HL-60 (cell line): ENCODE results near the gene GLRA3.

Source experiments
- DNase-seq, 2 experiments: peaks; one replicate each; pipeline ENCODE4 v3.0.0-alpha.2; 2010 to 2020; ENCODE audit warnings: low read depth in 1 of 2, low spot score in 1 of 2
- H3K27ac ChIP-seq: fragments of 250-450 bp; sonication (Bioruptor Pico); replicated peaks from 2 replicates; pipeline ENCODE4 v1.5.1; 2020; ENCODE audit warnings: mild to moderate bottlenecking, moderate library complexity
- H3K27me3 ChIP-seq: fragments of 250-450 bp; sonication (Bioruptor Pico); 2 replicates; pipeline ENCODE4 v1.5.1; 2021; ENCODE audit warnings: mild to moderate bottlenecking, moderate library complexity; ENCODE audit not compliant: insufficient read depth, poor library complexity, severe bottlenecking
- H3K4me3 ChIP-seq: replicated peaks from 2 replicates; pipeline ENCODE4 v1.5.1; 2011; ENCODE audit warnings: mild to moderate bottlenecking, control low read depth, low read length; ENCODE audit not compliant: insufficient read depth
- GABPA ChIP-seq: IDR thresholded peaks from 2 replicates; pipeline ENCODE4 v1.6.1; 2012; ENCODE audit warnings: low read depth
- POLR2AphosphoS5 ChIP-seq: IDR thresholded peaks from 2 replicates; pipeline ENCODE4 v1.6.1; 2012; ENCODE audit warnings: low read depth
- SPI1 ChIP-seq: IDR thresholded peaks from 2 replicates; pipeline ENCODE4 v1.6.1; 2012; ENCODE audit warnings: low read depth, mild to moderate bottlenecking, borderline replicate concordance
- TF ChIP-seq, protein P1 (sequence below): IDR thresholded peaks from 2 replicates; pipeline ENCODE4 v1.6.1; 2012; ENCODE audit warnings: low read depth; ENCODE audit not compliant: insufficient replicate concordance
- TF ChIP-seq, protein P2 (sequence below): IDR thresholded peaks from one replicate; pipeline ENCODE4 v1.5.1; 2011; ENCODE audit warnings: low read length, control low read depth, inconsistent platforms; ENCODE audit not compliant: insufficient read depth

GLRA3 gene

DNA sequence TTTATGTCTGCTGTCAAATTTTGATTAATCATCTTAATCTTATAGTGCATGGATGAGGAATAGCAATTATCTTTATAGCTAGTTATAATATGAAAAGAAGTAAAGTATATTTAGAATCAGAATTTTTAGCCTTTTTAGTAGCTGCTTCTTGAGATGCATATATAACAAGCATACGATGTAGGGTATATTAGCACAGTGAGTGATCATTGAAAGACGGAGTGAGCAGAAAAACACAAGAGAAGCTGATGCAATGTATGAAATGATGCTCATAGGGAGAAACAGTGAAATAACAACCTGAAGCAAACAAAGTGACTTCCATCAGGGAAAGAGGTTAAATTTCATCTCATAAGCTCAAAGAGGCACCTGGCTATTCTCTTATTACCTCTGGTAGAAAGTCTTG is 77.0 kb downstream of the GLRA3 start:
- no peak for DNase-seq
- H3K27ac ChIP-seq = no peak overlapping the region
- no peaks in the 10 kb centered on the region for H3K27me3 ChIP-seq
- TF ChIP-seq, protein P1, sequence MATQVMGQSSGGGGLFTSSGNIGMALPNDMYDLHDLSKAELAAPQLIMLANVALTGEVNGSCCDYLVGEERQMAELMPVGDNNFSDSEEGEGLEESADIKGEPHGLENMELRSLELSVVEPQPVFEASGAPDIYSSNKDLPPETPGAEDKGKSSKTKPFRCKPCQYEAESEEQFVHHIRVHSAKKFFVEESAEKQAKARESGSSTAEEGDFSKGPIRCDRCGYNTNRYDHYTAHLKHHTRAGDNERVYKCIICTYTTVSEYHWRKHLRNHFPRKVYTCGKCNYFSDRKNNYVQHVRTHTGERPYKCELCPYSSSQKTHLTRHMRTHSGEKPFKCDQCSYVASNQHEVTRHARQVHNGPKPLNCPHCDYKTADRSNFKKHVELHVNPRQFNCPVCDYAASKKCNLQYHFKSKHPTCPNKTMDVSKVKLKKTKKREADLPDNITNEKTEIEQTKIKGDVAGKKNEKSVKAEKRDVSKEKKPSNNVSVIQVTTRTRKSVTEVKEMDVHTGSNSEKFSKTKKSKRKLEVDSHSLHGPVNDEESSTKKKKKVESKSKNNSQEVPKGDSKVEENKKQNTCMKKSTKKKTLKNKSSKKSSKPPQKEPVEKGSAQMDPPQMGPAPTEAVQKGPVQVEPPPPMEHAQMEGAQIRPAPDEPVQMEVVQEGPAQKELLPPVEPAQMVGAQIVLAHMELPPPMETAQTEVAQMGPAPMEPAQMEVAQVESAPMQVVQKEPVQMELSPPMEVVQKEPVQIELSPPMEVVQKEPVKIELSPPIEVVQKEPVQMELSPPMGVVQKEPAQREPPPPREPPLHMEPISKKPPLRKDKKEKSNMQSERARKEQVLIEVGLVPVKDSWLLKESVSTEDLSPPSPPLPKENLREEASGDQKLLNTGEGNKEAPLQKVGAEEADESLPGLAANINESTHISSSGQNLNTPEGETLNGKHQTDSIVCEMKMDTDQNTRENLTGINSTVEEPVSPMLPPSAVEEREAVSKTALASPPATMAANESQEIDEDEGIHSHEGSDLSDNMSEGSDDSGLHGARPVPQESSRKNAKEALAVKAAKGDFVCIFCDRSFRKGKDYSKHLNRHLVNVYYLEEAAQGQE = no peak
- TF ChIP-seq GABPA = no peak
- TF ChIP-seq, protein P2, sequence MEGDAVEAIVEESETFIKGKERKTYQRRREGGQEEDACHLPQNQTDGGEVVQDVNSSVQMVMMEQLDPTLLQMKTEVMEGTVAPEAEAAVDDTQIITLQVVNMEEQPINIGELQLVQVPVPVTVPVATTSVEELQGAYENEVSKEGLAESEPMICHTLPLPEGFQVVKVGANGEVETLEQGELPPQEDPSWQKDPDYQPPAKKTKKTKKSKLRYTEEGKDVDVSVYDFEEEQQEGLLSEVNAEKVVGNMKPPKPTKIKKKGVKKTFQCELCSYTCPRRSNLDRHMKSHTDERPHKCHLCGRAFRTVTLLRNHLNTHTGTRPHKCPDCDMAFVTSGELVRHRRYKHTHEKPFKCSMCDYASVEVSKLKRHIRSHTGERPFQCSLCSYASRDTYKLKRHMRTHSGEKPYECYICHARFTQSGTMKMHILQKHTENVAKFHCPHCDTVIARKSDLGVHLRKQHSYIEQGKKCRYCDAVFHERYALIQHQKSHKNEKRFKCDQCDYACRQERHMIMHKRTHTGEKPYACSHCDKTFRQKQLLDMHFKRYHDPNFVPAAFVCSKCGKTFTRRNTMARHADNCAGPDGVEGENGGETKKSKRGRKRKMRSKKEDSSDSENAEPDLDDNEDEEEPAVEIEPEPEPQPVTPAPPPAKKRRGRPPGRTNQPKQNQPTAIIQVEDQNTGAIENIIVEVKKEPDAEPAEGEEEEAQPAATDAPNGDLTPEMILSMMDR = no peak
- no peak for TF ChIP-seq POLR2AphosphoS5
- no peak for TF ChIP-seq SPI1
- no peak overlapping the region for H3K4me3 ChIP-seq

DNA sequence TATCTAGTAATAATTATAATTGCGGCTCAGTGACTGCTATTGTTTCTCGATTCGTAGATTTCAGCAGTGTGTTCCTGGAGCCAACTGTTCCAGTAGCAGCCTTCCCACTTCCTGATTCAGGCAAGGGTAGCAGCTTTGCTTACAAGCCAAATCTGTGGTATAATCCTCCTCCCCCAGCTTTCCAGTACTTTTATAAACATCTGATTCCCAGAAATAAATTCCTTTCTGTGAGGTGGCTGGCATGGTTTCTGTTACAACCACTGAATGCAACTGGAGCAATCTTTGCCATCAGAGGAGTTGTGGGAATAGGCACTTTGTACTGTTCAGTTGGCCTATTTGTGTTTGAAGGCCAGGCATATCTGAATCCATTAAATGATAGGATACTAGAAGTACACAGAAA is 80.0 kb downstream of the GLRA3 start:
- TF ChIP-seq, protein P1 = no peak
- TF ChIP-seq, protein P2 = no peak
- TF ChIP-seq SPI1 (no peak), POLR2AphosphoS5 (no peak), GABPA (no peak)
- Histone ChIP-seq H3K27ac (no peak overlapping the region), H3K27me3 (no peaks in the 10 kb centered on the region), H3K4me3 (no peak overlapping the region)
- DNase-seq = no peak

DNA sequence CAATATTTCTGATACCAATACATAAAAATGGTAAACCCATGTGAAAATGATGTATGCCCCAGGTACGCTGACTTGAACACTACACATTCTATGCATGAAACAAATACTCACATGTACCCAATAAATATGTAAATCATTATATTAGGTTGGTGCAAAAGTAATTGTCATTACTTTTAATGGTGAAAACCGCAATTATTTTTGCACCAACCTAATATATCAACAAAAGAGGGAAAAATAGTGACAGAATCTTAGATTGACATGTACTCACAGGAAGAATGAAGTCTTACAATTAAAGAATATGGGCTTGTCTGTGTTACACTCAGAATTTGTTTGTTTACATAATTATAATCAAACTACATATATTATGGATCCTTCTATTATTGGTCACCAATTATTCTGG is 82.3 kb downstream of the GLRA3 start:
- no peak overlapping the region for H3K4me3 ChIP-seq
- TF ChIP-seq, protein P2 = no peak
- TF ChIP-seq GABPA = no peak
- no peak for TF ChIP-seq POLR2AphosphoS5
- TF ChIP-seq, protein P1 = no peak
- TF ChIP-seq SPI1 = no peak

More for the DNA sequence above, 82.3 kb downstream of the GLRA3 start:
- Histone ChIP-seq H3K27me3 (no peaks in the 10 kb centered on the region), H3K27ac (no peak overlapping the region)
- no peak for DNase-seq
